SK-N-MC (cell line): Measurements from ENCODE around the gene PPA2.

Source experiments
- EZH2 ChIP-seq: fragments of 200-600 bp; sonication (generic); IDR thresholded peaks from one replicate; pipeline ENCODE4 v1.6.1; 2017; ENCODE audit warnings: antibody characterized with exemption
- POLR2AphosphoS5 ChIP-seq: IDR thresholded peaks from 2 replicates; pipeline ENCODE4 v1.6.1; 2012; ENCODE audit warnings: mild to moderate bottlenecking, low read depth, low read length, borderline replicate concordance

- TF ChIP-seq EZH2 (no peak), POLR2AphosphoS5 (no peak)
Measured at GRCh38 chr4:105386012-105386411, 87.8 kb downstream of the PPA2 start.
